NCI-H146 (cell line): ENCODE measurements around the gene TSSK3.
"Not testable (repeated sequence)": the region's sequence is repeated elsewhere in the genome, so short reads cannot be mapped to it uniquely, and the experiment has no call there.

Experiments used
- DNase-seq: peaks from one replicate; lab custom pipeline; 2025; lab: John Stamatoyannopoulos, UW

Gene TSSK3

GRCh38 chr1:32363713-32364112 is 1.4 kb downstream of the TSSK3 start:
- DNase-seq: no peak

DNA sequence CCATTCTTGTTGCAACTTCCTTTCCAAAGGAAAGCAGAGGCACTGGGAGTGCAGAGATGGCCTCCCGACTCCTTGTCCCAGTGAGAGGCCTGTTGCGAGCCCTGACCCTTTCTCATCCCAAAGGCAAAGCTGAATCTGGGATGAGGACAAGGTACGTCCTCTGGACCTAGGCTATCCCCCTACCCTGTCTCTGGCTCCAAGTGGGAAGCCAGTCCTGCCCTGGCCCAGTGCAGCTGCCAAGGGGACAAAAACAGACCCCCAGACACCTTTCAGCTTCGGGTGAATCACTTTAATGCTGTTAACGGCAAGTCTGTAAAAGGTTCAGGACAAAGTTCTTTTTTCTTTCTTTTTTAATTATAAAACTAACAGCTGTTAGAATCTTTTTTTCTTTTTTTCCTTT is 2.5 kb downstream of the TSSK3 start:
- no peak for DNase-seq

- DNase-seq: no peak
These were observed 3.1 kb downstream of the TSSK3 start for GRCh38 chr1:32365445-32365844.

GRCh38 chr1:32367912-32368635 is 5.7 kb downstream of the TSSK3 start:
- DNase-seq: no peak

GRCh38 chr1:32372149-32372756 is 9.9 kb downstream of the TSSK3 start:
- DNase-seq: no peak

DNA sequence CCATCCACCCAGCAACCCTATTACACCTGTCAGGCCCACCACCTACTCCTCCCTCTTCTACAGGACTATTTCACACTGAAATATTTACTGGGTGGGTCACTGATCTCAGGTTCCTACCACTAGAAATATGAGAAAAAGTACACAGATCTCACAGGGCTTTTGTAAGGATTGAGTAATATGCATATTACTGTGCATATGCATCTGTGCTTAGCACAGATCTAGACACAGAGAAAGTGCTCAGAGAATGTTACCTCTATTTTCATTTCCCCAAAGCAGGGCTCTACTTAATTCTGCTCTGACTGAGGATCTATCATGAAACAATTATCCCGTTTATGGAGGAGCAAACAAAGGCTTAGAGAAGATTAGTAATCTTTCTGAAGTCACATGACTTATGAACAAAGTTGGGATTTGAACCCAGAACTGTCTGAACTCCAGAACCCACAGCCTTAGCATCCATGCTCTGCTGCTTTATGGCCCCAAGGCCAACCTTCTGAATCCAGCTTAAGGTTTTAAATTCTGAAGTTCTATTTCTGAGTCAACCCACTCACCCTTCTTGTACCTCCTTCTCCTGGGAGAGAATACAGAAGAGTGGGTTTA is 11.8 kb downstream of the TSSK3 start:
- DNase-seq: no peak

GRCh38 chr1:32376199-32376598 is 13.9 kb downstream of the TSSK3 start:
- DNase-seq: no peak

DNA sequence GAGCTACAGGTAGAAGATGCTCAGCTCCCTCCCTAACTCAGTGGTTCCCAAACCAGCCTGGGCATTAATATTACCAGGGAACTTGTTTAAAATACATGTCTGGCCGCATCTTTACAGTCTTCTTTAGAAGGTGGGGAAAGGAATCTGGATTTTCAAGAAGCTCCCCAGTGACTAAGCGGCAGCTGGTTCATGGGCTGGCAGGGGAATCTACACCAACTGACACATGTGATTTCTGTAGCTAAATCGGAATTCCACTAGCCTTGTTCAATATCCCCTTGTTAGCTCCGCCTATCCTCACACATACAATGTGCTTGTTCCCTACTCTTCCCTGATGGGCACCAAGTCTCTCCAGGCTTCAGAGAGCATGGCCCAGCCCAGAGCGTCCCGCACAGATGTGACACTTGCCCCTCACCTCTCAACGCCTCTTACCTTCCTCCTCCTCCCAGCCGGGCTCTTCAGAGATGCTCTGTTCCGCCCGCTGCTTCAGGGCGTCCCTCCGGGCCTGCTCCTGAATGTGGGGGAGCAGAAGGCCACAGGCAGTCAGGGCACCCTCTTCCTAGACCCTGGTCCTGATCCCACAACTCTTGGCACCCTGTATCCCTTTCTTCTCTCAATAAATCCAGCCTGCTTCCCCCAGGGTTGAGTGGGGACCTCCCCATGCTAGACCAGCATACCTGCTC is 15.3 kb downstream of the TSSK3 start:
- DNase-seq: no peak

GRCh38 chr1:32380057-32380456 is 17.7 kb downstream of the TSSK3 start:
- no peak for DNase-seq

DNA sequence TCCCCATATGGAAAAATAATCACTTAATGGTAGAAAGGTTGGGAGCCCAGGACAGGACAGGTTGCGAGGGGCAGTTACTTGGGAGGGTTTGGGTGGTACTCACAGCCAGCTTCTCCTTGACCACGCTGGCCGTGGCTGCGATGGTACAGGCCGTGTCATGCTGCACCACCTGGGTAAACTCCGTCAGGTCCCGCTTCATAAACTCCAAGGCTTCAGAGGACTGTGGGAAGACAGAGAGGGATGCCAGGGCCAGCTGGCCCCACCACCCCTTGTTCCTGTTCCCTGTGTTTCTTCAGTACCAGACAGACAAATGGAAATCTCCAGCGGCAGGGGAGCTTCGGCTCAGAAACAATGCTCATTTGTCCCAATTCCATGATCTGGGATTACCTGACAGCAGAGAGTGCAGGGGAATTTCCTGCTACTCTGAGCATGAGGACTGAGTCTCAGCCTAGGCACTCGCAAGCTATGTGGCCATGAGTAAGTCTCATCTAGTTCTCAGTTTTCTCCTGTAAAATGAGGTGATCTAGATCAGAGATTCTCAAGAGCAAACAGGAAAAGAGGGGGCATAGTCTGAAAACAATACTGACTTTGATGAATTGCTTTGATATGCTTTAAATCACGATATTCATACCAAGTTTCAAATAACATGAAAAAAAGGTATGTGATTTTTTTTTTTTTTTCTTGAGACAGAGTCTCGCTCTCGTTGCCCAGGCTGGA is 24.5 kb downstream of the TSSK3 start:
- no peak for DNase-seq

DNA sequence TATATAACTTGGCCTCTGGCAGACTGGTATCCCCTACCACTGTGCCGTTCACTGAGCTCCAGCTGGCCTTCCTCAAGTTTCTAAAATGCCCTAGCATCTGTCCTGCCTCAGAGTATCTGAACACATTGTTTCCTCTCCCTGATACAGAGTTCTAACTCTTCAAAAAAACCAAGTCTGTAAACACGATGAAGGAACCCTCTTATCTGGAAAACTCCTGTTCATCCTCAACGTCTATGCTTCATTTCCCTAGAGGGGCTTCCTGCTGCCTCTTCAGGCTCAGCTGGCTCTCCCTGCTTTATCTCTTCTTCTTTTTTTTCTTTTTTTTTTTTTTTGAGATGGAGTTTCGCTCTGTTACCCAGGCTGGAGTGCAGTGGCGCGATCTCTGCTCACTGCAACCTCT is 26.3 kb downstream of the TSSK3 start:
- no peak for DNase-seq

DNA sequence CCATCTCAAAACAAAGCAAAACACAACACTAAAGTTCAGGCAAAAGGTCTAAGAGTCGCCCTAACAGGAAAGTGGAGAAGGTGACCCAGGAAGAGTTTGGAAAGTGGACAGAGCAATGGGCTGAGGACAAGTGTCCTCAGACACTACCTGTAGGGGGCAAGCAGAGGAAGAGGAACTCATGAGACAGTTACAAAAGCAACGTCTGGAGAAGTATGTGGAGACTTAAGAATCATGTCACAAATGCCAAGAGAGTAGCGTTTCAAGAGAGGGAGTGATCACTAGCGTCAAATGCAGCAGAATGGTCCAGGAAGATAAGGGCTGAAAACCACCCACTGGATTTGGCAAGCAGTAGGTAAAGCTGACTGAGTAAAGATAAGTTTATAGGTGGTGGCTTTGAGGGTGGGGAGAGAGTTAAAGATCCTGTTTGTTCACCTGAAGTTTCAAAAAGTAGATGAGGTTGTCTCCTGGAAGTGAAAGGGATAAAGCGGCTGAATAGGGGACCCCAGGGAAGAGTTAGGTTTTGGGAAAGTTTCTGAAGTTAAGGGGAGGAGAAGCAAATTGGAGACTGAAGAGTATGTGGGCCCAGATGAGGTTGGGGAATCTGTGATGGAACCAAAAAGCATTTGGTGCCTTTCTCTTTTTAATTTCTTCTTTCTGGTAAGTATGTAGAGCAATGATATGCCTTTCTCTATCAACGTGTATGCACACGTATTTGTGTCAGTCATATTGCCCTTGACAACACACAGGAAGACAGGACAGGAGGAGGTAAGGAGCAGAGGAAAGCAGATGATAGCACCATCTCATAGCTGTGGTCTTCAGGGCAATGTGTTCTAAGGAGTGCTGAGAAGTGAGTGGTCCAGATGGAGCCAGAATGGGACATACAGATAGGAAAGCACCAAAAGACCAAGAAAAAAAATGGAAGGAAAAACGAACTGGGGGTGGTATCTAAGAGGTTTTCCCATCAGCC is 28.8 kb downstream of the TSSK3 start:
- no peak for DNase-seq

GRCh38 chr1:32392325-32392724 is 30.0 kb downstream of the TSSK3 start:
- DNase-seq: no peak

- DNase-seq: peak; percentile 0
These were observed 30.8 kb downstream of the TSSK3 start for GRCh38 chr1:32393136-32393535.

DNA sequence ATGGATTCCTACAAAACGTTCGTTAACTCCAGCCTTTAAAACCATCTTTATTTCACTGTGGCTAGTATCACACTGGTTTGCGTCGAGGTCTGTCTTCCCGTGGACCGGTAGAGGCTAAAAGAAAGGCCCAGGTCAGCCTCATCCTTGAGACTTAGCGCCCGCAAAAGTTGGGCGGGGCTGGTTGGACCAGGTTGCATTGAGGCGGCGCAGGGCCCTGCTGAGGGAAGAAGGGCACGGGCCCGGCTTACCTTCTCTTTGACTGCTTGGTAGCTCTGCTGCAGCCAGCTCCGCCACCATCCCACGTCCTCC is 31.4 kb downstream of the TSSK3 start:
- DNase-seq: peak; percentile 57

GRCh38 chr1:32394141-32394889 is 32.0 kb downstream of the TSSK3 start, which contains the start of gene BSDC1:
TSS of gene BSDC1 (minus strand) at chr1:32394441. CDS start at chr1:32394414, 27 bp downstream.
- DNase-seq: peak; percentile 98

DNA sequence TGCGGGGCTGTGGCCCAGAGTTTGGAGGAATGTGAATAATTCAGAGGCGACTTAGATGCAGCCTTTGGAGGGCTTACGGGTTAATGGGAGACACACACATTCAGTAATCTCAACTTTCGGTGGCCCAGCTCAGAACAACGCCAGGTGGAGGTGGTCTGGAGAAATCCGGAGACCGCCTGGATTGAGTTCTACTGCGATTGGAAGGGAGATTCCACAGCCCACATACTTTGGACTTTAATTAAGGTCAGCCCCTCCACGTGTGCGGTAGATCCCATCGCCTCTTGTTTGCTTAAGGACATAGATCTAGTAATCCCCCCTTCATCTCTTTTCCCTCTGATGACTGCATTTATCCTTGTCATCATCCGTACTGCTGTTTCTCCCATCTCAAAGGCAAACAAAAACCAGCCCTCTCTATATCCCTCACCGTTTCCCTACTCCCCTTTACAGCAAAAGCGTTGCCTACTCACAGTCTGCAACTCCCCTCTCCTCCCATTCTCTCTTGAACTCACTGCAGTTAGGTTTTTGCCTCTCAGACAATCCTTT is 32.6 kb downstream of the TSSK3 start:
- DNase-seq: no peak

- DNase-seq: not testable (repeated sequence)
These were observed 34.2 kb downstream of the TSSK3 start for GRCh38 chr1:32396524-32396923.

DNA sequence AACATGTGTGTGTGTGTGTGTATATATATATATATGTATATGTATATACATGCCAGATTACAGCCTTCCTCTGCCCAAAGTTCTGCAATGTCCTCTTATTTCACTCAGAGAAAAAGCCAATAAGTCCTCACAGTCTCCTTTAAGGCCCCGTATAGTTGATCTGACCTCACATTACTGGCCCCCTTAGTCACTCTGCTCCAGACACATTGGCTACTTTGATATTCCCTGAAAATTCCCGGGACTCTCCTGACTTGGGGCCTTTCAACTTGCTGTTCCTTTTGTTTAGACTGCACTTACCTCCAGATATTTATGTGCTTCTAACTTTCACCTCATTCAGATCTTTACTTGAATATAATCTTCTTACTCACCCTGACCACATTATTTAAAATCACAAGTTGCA is 36.1 kb downstream of the TSSK3 start:
- no peak for DNase-seq

- DNase-seq: no peak
These were observed 37.5 kb downstream of the TSSK3 start for GRCh38 chr1:32399843-32400242.
